ENCODE data around the gene LRTM1.

The LRTM1 gene

GRCh38 chr3:54905261-54905888 lies 22.5 kb downstream of the LRTM1 start:
- no peaks in the 10 kb centered on the region for H3K27me3 ChIP-seq
- no peaks in the 10 kb centered on the region; a peak in 1 of 22 replicates for H3K9me3 ChIP-seq (replicated peaks in 1 of 11)
- H3K4me1 ChIP-seq = peaks cover 0 to 10% (median 0%) of the 10 kb centered on the region in 10 experiments; a peak in 3 of 20 replicates
- H3K36me3 ChIP-seq = no peaks in the 10 kb centered on the region
- H3K9ac ChIP-seq = no peak overlapping the region
- H3K27ac ChIP-seq = no peak overlapping the region
- TF ChIP-seq Cebpa-rat (IDR thresholded peaks at IDR 0.05) = no peak
- no peak overlapping the region for H3K4me3 ChIP-seq
- no peak overlapping the region for H3K4me2 ChIP-seq
- no peaks in the 10 kb centered on the region for H4K20me1 ChIP-seq

- H3K4me1 ChIP-seq = peaks cover 0 to 10% (median 0%) of the 10 kb centered on the region in 10 experiments; a peak in 3 of 20 replicates
- H3K9me3 ChIP-seq (replicated peaks in 1 of 11) = no peaks in the 10 kb centered on the region; a peak in 1 of 22 replicates
- no peak overlapping the region for H3K27ac ChIP-seq
- no peaks in the 10 kb centered on the region for H3K27me3 ChIP-seq
- no peak overlapping the region for H3K9ac ChIP-seq
- no peak overlapping the region for H3K4me2 ChIP-seq
- H3K36me3 ChIP-seq = no peaks in the 10 kb centered on the region; a peak in 1 of 22 replicates
- H4K20me1 ChIP-seq = no peaks in the 10 kb centered on the region
- no peak for TF ChIP-seq Cebpa-rat (IDR thresholded peaks at IDR 0.05)
- H3K4me3 ChIP-seq = no peak overlapping the region
Observed at GRCh38 chr3:54901906-54902685, 25.8 kb downstream of the LRTM1 start.

- H3K27me3 ChIP-seq = no peaks in the 10 kb centered on the region
- no peaks in the 10 kb centered on the region; a peak in 1 of 22 replicates for H3K9me3 ChIP-seq (replicated peaks in 1 of 11)
- H3K27ac ChIP-seq = no peak overlapping the region
- no peak overlapping the region for H3K4me3 ChIP-seq
- peak overlapping the region in 3 of 11 experiments; percentile 1 to 18 (median 4); a peak in 1 of 22 replicates for H3K4me2 ChIP-seq
- no peak overlapping the region for H3K9ac ChIP-seq
- H4K20me1 ChIP-seq = no peaks in the 10 kb centered on the region
- peaks cover 0 to 10% (median 0%) of the 10 kb centered on the region in 10 experiments; a peak in 3 of 20 replicates for H3K4me1 ChIP-seq
- TF ChIP-seq Cebpa-rat (IDR thresholded peaks at IDR 0.05) = no peak
- H3K36me3 ChIP-seq = no peaks in the 10 kb centered on the region; a peak in 1 of 22 replicates
Observed at GRCh38 chr3:54900838-54901591, 26.8 kb downstream of the LRTM1 start.

- no peaks in the 10 kb centered on the region; a peak in 1 of 22 replicates for H3K36me3 ChIP-seq
- TF ChIP-seq Cebpa-rat (IDR thresholded peaks at IDR 0.05) = no peak
Observed at GRCh38 chr3:54899273-54899672, 28.6 kb downstream of the LRTM1 start.

GRCh38 chr3:54897028-54897711 lies 30.7 kb downstream of the LRTM1 start:
- no peak overlapping the region for H3K4me2 ChIP-seq

More at GRCh38 chr3:54899273-54899672, 28.6 kb downstream of the LRTM1 start:
- Histone ChIP-seq H3K9ac (no peak overlapping the region), H4K20me1 (no peaks in the 10 kb centered on the region), H3K9me3 (replicated peaks in 1 of 11) (no peaks in the 10 kb centered on the region; a peak in 1 of 22 replicates), H3K4me1 (peaks cover 0 to 10% (median 0%) of the 10 kb centered on the region in 10 experiments; a peak in 3 of 20 replicates), H3K27ac (no peak overlapping the region), H3K4me3 (no peak overlapping the region), H3K27me3 (no peaks in the 10 kb centered on the region), H3K4me2 (no peak overlapping the region)

GRCh38 chr3:54895613-54896012 lies 32.2 kb downstream of the LRTM1 start:
- Histone ChIP-seq H3K4me1 (peaks cover 0 to 5% (median 0%) of the 10 kb centered on the region in 10 experiments; a peak in 3 of 20 replicates), H3K9me3 (replicated peaks in 1 of 11) (no peaks in the 10 kb centered on the region), H3K27me3 (no peaks in the 10 kb centered on the region), H3K4me2 (no peak overlapping the region), H3K9ac (no peak overlapping the region), H3K4me3 (no peak overlapping the region), H3K27ac (no peak overlapping the region), H3K36me3 (no peaks in the 10 kb centered on the region; a peak in 1 of 22 replicates), H4K20me1 (no peaks in the 10 kb centered on the region)
- no peak for TF ChIP-seq Cebpa-rat (IDR thresholded peaks at IDR 0.05)

More at GRCh38 chr3:54897028-54897711, 30.7 kb downstream of the LRTM1 start:
- no peak for TF ChIP-seq Cebpa-rat (IDR thresholded peaks at IDR 0.05)
- Histone ChIP-seq H3K27ac (no peak overlapping the region), H3K9ac (no peak overlapping the region), H3K36me3 (no peaks in the 10 kb centered on the region; a peak in 1 of 22 replicates), H3K4me1 (peaks cover 0 to 10% (median 0%) of the 10 kb centered on the region in 10 experiments; a peak in 3 of 20 replicates), H4K20me1 (no peaks in the 10 kb centered on the region), H3K27me3 (no peaks in the 10 kb centered on the region), H3K4me3 (no peak overlapping the region), H3K9me3 (replicated peaks in 1 of 11) (no peaks in the 10 kb centered on the region)

GRCh38 chr3:54892168-54892567 lies 35.7 kb downstream of the LRTM1 start:
- Histone ChIP-seq H3K4me2 (no peak overlapping the region), H4K20me1 (no peaks in the 10 kb centered on the region)

GRCh38 chr3:54891540-54891897 lies 36.3 kb downstream of the LRTM1 start:
- no peaks in the 10 kb centered on the region; a peak in 1 of 22 replicates for H3K36me3 ChIP-seq
- H3K27ac ChIP-seq = no peak overlapping the region
- H4K20me1 ChIP-seq = no peaks in the 10 kb centered on the region
- H3K4me1 ChIP-seq = peaks cover 0 to 5% (median 0%) of the 10 kb centered on the region in 10 experiments; a peak in 2 of 20 replicates
- TF ChIP-seq Cebpa-rat (IDR thresholded peaks at IDR 0.05) = no peak
- H3K9me3 ChIP-seq (replicated peaks in 1 of 11) = no peaks in the 10 kb centered on the region
- H3K4me2 ChIP-seq = no peak overlapping the region
- no peak overlapping the region for H3K4me3 ChIP-seq
- no peaks in the 10 kb centered on the region for H3K27me3 ChIP-seq
- no peak overlapping the region for H3K9ac ChIP-seq

More at GRCh38 chr3:54892168-54892567, 35.7 kb downstream of the LRTM1 start:
- H3K4me1 ChIP-seq = peaks cover 0 to 5% (median 0%) of the 10 kb centered on the region in 10 experiments; a peak in 2 of 20 replicates
- TF ChIP-seq Cebpa-rat (IDR thresholded peaks at IDR 0.05) = no peak
- no peak overlapping the region for H3K27ac ChIP-seq
- no peak overlapping the region for H3K9ac ChIP-seq
- H3K27me3 ChIP-seq = no peaks in the 10 kb centered on the region
- H3K36me3 ChIP-seq = no peaks in the 10 kb centered on the region; a peak in 1 of 22 replicates
- no peaks in the 10 kb centered on the region for H3K9me3 ChIP-seq (replicated peaks in 1 of 11)
- H3K4me3 ChIP-seq = no peak overlapping the region

All from BLaER1 treated with 17β-estradiol and CSF1 and Interleukin-3, amounts not matched to agents 10 nM and 100 nM (cell line).